GM21381 (cell line): ENCODE results near the gene HPX.

Experiments used
- ATAC-seq: cut with Tn5 transposase; IDR thresholded peaks from one replicate; pipeline ENCODE4 v1.9.1; 2021; ENCODE audit warnings: mild to moderate bottlenecking, moderate library complexity; ENCODE audit not compliant: unreplicated experiment

The HPX gene

DNA sequence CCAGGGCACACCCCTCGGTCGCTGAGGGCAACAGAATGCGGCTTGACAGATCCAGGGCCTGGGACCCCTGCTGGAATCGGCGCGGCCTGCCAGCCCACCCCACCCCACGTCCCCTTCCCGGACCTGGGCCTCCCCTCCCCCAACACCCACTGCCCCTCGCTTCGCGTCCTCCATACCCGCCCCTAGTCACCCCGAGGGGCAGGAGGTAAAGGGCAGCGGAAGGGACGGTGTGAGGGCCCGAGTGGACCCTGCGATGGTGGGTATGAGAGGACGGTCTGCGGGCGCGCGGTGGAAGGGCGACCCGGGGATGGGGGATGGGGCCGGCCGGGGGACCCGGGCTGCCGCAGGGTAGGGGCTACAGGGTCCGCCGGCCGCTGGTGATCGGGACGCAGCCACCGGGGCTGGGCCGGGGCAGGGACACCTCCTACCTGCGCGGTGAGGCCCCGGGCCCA is 22.2 kb downstream of the HPX start:
- ATAC-seq, result no peak

DNA sequence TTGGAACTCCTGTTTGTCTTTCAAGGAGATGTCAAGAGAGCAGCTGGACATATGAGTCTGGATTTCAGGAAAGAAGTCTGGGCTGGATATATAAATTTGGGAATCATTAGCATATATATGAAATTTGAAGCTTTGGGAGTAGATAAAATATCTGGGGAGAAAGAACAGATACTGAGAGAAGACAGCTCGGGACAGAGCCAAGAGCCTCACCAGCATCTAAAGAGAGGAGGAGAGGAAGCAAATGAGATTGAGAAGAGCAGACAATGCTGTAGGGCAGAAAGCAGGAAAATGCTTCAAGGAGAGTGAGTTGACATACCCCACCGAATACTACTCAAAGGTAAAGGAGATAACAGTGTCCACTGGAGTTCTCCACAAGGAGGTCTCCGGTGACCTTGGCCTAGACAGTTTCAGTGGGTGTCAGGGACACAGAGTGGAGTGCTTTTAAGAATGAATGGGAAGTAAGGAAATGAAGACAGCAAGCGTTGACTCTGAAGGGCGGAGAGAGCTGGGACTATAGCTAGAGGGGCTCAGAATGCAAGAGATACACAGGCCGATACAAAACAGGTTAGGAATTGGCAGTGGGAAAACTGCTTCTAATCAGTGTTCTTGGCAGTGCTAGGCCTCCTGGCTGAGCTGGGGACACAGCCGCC is 22.8 kb downstream of the HPX start:
- no peak for ATAC-seq

DNA sequence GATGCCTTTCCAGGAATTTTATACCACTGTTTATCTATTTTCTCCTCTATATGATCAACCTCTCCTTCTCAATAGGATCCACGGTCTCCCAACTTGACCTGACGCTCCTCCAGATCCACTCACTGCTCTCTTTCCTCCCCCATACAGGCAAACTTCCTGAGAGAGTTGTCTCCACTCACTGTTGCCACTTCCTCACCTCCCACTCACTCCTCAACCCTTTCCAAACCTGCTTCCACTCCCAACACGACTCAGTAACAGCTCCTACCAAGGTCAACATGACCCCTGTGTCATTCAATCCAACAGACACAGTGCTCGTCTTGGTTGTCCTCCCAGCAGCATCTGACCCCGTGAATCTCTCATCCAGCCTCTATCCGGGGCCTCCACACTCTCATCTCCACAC is 25.0 kb downstream of the HPX start:
- no peak for ATAC-seq

DNA sequence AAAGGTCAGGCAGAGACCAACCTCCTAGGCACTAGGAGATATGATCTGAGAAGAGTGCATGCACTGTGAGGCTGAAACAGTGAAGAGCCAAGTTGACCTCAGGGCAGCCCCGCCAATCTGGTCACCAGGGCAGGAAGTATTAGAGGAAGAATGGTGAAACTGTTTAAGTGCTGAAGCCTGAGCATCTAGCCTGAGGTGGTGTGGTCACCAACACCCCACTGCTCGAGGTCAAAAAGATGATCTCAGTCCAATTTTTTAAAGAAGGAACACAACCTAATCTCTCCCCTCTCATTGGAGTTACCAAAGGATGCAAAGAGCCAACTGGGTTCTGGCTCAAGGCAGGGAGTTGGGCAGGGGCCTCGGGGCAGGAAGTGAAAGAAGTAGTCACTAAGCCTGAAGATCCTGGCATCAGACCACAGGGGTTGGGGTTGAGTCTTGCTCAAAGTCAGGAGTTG is 25.9 kb downstream of the HPX start:
- ATAC-seq, result no peak

DNA sequence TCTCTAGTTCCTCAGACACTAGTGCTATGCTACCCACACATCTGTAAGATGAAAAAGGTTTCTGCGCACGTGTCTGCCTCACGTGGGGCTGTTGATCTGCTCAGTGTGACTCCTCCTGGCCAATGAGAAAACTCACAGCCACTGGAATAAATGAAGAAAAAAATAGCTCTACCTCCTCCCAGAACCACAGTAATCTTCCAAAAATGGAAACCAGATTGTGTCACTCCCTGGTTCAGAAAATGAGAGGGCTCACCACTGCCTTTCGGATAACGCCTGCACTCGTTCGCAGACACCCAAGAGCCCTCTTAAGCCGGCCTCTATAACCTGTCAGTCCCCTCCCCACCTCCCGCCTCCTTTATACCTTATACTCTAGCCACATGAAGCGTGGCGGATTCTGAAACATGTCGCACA is 27.0 kb downstream of the HPX start:
- no peak for ATAC-seq

DNA sequence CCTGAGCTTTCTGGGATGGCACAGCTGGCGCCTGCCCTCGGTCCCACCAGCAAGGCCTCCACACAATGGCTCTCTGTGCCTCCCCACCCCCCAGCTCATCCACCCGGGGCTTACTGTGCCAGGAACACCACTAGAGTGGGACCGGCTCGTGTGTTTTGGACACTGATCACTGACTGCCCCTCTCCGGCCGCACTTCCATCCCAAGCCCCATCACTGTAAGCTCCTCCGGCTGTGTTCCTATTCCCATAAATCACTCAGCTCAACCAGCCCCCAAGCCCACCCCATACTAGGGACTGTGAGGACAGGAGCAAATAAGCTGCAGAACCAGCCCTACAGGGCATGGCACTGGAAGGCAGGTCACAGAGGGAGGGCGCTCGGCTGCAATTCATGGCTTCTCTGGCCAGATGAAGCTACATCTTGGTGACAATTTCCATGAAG is 29.2 kb downstream of the HPX start:
- no peak for ATAC-seq

DNA sequence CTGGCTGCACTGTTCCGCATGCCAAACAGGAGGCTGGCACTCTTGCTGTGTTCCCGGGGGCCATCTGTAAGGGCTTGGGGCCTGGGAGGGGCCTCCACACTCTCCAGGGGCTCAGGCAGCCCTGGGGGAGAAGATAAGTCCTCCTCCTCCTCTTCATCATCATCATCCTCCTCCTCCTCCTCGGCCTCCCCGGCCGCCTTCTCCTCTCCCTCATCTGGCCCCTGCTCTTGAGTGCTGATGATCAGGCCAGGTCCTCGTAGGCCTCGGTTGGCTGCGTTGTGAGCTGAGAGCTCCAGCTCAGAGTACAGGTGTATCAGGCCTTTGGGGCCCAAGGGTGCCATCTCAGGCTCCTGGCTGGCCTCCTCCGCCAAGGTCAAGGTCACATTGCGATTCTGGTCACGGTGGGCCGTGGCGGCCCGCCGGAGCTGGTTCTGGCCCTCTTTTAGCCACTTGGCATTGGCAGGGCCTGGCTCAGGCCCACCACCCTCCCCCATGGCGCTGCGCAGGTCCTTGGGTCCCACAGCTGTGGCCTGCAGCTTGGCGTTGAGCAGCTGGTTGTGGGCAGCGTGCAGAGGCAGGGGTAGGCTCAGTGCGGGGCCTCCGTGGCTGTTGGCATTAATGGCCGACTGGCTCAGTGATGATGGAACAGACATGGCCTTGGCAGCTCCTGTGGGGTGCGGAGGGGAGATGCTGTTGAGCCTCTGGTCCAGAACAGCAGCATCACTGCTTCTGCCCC is 29.9 kb downstream of the HPX start:
- no peak for ATAC-seq

DNA sequence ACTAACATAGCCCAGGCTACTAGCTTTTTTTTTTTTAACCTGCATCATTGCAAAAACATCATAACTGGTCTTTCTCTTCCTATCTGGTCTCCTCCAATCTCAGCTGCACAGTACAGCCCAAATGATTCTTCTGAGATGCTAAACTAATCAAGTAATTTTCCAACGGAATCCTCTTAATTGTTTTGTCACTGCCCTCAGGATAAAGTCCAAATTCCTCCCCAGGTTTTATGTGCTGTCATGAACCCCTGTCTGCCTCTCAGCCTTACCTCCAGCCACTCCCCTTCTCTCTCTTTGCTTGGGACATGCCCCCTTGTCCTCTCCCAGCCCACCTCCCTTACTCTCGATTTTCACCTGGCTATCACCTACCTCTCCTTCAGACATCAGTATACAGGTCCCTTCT is 34.4 kb downstream of the HPX start:
- no peak for ATAC-seq

DNA sequence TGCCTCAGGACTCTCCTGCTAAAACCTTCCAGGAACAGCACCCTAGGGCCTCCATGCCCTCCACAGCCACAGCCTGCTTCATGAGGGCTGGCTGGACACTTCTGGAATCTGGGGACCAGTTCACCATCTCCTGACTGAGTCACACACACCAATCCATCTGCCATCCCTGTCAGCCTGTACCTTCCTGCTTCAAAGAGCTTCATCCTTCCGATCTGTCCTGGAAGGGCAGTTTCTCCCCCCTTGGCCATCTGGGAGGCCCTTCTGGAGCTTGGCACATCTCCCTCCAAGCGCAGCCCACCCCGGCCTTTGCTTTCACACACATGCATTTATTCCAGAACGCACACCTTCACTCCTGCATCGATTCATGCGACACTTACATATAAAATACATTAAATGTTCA is 34.9 kb downstream of the HPX start:
- ATAC-seq, result no peak

DNA sequence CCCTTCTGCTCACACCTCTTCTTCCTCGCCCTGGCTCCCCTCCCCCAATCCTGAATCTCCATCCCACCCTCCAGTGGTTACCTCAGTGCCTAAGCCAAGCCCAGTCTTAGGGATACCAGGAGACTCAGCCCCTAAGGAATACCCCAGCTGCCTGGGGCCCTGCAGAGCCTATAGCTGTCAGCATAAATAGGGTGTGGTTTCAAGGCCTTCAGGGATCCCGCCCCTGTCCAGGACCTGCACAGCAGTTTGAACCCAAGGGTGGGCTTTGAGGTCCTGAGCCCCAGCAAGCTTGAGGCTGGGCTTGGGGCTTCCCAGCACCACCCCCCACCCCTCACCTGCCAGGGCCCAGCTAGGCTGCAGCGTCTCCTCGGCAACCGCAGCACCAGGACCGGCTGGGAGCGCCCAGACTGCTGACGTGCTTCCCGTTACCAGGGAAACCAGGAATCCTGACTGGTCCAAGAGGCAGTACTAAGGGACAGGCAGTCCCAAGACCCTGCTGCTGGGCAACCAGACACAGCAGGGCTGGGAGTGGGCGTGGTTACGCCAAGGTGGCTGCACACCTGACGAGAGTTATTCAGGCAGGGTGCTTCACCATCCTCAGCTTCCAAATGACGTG is 35.6 kb downstream of the HPX start:
- ATAC-seq, result no peak

DNA sequence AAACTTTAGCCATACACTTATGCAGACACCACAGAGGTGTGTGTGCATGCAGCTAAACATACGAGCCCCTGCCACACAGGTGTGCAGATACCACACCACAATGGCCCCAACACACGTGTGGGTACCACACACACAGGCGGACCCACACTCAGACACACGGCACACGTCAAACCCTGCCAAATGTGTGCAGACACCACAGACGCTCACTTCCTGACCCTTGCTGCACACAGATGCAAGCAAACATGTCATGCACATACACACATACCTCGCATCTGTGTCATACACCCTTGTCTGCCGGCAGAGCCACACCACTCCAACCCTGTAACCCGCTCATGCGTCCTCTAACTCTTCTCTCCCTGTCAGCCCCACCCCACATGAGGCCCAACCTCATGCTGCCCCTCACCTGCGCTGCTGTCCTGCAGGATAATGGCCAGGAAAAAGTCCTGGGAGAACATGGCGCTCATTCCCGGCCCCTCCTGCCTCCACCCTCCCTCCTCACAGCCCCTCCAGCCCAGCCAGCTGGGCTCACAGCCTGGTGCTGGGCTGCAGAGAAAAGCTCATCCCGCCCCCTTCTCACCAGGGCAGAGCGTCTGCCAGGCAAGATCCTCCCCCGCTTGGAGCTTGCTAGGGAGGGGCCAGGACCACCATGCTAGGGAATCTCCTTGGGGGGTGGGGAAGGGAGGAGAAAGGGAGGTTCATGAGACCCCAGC is 36.3 kb downstream of the HPX start:
- no peak for ATAC-seq

DNA sequence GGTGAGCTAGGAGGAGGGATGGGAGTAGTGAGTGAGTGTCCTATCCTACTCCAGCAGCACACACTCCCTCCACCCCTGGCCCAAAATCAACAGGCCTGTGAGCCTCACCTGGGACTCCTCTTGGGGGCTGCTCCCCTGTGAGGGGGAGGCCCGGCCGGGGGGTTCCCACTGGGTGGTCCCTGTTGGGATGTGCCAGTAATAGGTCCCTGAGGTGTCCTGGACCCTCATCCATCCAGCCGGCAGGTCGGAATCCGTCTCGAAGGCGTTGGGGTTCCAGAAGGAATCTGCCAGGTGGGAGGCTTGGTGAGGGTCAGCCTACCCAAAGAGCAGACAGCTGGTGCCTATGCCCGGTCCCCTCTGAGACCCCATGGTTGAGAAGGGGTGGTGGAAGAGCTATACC is 37.2 kb downstream of the HPX start:
- no peak for ATAC-seq

DNA sequence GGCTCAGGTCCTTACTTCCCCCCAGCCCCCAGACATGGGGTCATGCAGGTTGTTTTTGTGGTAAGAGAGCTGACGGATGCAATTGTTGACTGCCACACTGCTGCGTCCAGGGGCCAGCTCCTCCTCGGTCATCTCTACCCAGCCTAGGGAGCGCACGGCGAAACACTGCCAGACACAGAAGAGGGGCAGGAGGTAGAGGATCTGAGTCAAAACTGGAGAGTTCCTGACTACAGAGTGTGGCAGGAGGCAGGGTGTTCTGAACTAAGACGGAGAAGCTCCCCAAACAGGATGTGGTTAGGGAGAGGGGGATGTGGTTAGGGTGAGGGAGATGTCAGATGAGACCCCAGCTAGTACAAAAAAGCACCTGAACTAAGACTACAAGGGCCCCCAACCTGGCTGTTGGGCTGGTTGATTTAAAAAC is 38.2 kb downstream of the HPX start:
- peak; percentile 95 for ATAC-seq

DNA sequence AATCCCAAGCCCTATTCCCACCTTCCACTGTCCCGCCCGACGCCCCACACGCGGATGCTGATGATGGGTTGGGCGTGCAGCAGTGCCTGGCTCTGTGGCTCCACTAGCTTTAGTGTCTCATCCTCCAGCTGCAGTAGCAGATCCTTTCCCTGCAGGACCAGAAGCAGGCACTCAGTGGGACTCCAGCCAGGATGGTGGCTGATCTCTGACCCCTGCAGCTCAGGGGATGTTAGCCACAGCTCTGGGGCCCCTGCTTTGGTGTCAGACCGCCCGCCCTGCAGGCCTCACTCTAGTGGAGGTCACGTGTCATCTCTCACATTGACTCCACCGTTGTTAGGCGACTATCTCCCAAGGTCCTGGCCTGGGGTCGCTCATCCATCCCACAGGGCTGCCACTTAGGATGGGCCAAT is 38.7 kb downstream of the HPX start:
- peak; percentile 45 for ATAC-seq

DNA sequence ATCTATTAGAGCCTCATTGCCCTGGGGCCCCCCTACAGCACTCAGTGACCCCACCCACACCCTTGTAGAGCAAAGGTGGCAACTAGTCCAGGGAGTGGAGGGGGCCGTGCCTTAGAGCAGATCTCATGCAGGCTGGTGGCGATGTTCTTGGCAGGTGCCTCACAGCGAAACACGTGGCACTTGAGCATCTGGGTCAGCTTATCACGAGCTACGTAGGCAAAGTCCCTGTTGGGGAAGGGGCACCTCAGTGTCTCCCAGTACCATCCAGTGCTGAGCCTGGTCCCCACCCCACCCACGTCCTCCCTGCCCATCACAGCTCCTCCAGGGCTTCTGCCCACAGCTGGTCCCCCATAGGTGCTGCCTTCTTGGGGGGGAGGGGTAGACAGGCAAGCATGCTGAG is 39.3 kb downstream of the HPX start:
- ATAC-seq, result no peak

DNA sequence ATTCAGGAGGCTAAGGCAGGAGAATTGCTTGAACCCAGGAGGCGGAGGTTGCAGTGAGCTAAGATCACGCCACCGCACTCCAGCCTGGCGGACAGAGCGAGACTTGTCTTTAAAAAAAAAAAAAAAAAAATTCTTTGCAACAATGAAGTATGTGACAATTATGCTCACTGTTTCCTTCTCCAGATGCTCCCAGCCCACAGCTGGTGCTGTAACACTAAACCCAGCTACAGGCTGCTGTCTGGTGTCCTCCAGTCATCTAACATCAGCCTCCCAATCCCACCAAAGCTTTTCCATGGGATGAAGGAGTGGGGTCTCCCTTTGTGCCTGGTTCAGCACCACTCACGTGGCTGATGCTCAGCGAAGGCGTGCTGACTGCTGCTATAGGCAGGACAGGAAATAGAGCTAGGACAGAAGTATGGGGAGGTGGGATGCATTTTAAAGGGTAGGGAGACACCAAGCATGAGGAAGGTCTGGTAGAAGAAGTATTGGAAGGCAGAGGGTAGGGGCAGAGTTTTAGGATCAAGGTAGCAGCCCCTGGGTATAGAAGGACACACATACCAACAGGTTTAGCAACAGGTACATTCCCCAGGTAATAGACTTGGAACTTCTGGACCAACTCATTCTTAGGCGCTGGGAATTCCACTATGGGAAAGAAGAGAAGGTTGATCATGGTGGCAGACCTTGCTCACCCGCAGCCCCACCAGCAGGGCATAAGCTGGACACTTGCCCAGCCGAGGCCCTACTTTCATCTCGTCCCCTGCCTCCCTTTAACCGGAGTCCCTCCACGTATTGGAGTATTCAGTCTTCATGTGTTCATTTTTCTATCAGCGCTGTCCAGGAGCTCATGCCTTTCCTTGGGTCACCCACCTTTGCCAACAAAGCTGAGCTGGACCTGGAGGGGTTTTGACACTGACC is 40.1 kb downstream of the HPX start:
- ATAC-seq, result no peak

DNA sequence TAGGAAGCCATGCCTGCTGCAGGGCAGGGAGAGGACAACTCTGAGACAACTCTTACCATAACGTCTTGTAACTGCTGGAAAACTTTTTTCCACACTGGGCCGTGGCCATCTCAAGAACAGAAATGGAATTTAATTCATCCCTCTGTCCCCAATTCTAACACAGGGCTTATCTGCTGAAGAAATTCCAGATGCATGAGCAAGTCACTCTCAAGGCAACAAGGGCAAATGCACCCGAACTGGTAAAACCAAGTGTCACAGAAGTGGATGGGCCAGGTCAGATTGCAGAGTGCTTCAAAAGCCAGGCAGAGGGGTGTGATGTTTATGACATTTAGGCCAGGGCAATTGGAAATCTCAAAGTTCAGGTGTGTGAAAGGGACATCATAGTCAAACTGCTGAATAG is 43.2 kb downstream of the HPX start:
- no peak for ATAC-seq

DNA sequence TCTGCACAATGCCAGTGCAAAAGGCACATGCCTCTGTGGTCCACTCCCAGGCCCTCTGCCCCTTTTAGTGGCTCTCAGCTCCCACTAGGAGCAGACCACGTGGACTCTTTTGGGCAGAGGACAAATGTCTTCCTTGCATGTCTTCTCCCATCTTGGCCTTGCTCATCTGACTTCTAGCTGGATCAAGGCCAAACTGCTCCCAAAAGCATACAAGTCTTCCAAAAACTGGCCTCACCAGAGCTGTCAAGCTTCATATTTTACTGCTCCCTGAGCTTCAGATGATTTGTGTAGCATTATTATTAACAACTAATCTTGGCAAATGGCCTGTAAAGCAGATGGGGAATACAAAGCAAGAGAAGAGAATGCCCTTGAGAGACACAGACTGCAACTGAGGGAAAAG is 43.6 kb downstream of the HPX start:
- no peak for ATAC-seq

DNA sequence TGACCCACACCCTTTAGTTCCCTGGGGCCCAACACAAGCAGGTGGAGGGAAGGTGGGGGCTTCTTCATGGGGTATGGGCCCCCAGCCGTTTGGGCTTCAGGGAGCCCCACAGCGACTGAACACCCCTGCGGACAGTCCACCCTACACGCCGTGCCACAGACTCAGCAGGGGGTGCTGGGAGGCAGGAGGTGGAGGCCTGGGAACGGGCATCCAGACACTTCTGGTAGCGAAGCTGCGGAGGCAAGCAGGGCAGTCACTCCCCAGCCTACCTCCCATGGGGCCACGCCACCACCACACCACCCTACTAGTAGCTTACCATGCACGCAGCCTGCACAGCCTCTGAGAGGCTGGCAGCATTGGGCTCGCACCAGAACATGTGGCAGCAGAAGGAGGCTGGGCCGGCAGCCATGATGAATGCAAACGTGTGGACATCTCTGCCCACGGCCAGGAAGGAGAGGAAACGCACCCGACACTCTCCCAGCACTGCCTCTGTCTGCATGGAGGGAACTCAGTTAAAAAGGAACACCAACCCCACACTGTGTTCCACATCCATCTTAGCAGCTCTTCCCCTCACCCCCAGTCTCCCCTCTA is 45.2 kb downstream of the HPX start:
- no peak for ATAC-seq
